ENCODE measurements around the gene ACER2. TPM values are rescaled to one million over a fixed set of nuclear protein-coding genes. Genes with fewer than 3 reads are reported as not detected.

ACER2 gene
- total and polyA plus RNA-seq, 2 experiments from 2014 or later, result 1.1 to 6.3 TPM

DNA sequence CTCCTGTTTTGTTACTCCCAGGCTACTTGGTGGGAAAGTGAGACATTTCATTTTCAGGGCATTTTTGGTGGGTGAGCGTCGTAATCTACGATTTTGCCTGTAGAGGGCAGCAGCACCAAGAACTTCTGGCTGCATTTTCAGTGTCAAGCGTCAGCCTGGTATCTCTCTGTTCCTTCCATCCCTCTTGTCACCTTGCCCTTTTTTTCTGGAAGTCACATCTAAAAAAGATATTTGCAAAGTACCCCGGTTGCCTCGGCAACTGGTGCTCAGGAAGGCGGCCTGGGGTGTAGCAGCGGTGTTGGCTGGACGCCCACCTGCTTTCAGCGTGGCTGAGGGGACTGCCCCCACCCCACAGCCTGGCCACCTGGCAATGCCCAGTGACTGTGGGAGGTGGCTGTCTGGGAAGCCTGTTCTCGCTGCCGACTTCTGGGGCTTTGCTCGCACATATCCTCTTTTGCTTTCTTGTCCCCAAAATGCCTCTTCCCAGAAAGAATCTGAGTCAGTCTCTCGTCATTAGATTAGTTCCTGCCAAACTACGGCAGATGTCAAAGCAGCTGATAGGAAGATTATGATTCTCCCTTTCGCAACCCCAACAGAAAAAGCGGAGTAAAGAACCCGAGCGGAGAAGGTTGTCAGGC is 84.5 kb downstream of the ACER2 start:
- peak overlapping the region; percentile 72 for H3K4me2 ChIP-seq
- no peaks in the 10 kb centered on the region for H4K20me1 ChIP-seq (ENCODE audit: insufficient read depth, poor library complexity, severe bottlenecking)
- no peaks in the 10 kb centered on the region for H3K9me2 ChIP-seq (replicated peaks; ENCODE audit: insufficient read depth)
- no peak overlapping the region for H3K27ac ChIP-seq
- TF ChIP-seq EZH2phosphoT487 (IDR thresholded peaks at IDR 0.05; ENCODE audit: low read depth, severe bottlenecking, unreplicated experiment) (no peak), EZH2 (IDR thresholded peaks at IDR 0.05; ENCODE audit: borderline replicate concordance) (no peak), CTCF (IDR thresholded peaks at IDR 0.05; ENCODE audit: poor library complexity) (peak; percentile 77)
- H3K4me1 ChIP-seq (ENCODE audit: insufficient read depth), result no peaks in the 10 kb centered on the region
- no peaks in the 10 kb centered on the region for H3K79me2 ChIP-seq
- 38% methylated on average over 19 of the region's 19 CpGs for WGBS (ENCODE audit: low lambda C conversion rate, missing lambda C conversion rate)
- peak; percentile 76 for DNase-seq (ENCODE audit: low spot score)
- no peaks in the 10 kb centered on the region for H3K36me3 ChIP-seq (replicated peaks; ENCODE audit: insufficient read depth, low read depth)
- no peaks in the 10 kb centered on the region for H3K27me3 ChIP-seq
- H3K9me3 ChIP-seq (ENCODE audit: low read depth), result no peaks in the 10 kb centered on the region
- H2AFZ ChIP-seq, result no peak overlapping the region
- no peak overlapping the region for H3K4me3 ChIP-seq

- TF ChIP-seq EZH2phosphoT487 (IDR thresholded peaks at IDR 0.05; ENCODE audit: low read depth, severe bottlenecking, unreplicated experiment) (no peak), EZH2 (IDR thresholded peaks at IDR 0.05; ENCODE audit: borderline replicate concordance) (no peak), CTCF (IDR thresholded peaks at IDR 0.05; ENCODE audit: poor library complexity) (no peak)
- Histone ChIP-seq H2AFZ (no peak overlapping the region), H3K9me3 (ENCODE audit: low read depth) (no peaks in the 10 kb centered on the region), H3K36me3 (replicated peaks; ENCODE audit: insufficient read depth, low read depth) (no peaks in the 10 kb centered on the region), H3K9me2 (replicated peaks; ENCODE audit: insufficient read depth) (no peaks in the 10 kb centered on the region), H4K20me1 (ENCODE audit: insufficient read depth, poor library complexity, severe bottlenecking) (no peaks in the 10 kb centered on the region), H3K79me2 (no peaks in the 10 kb centered on the region), H3K4me1 (ENCODE audit: insufficient read depth) (no peaks in the 10 kb centered on the region), H3K4me3 (no peak overlapping the region), H3K27ac (no peak overlapping the region), H3K27me3 (no peaks in the 10 kb centered on the region), H3K4me2 (peak overlapping the region; percentile 72)
- WGBS (ENCODE audit: low lambda C conversion rate, missing lambda C conversion rate), result 73% methylated on average over 2 of the region's 2 CpGs
- no peak for DNase-seq (ENCODE audit: low spot score)
Observed at GRCh38 chr9:19493876-19494275, 85.1 kb downstream of the ACER2 start.

DNA sequence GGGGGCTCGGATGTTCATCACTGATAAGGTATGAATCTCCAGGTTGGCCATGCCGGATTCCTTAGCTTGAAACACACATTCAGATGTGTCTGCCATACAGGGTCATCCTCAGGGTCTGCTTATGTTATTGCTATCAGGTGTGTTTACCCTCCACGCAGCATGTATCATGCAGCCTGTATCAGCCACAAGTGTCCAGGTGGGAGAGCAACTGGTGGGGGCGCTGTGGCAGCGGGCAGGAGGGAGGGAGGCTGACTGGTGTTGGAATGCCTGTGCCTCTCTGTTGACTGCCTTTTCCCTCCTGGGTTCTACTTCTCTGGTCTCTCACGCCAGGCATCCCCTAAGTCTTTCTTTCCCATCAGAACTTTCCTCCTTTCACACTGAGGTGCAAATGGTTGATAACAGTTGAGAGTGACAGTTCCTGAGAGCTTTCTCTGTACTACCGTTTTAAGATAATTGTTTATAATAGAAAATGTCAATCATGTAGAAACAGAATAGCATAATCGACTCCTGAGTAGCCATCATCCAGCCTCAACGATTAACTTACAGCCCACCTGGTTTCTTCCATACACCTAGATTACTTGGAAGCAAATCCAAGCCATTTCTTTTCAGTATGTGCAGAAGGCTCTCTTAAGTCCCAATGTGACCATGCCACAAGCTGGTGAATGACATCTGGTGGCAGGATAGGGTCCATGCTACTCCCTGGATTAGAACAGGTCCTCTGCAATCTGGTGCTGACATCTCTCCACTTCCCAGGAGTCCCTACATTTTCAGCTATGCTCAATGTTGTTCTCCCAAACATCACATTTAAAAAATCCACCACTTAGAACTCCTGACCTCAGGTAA is 86.6 kb downstream of the ACER2 start:
- H2AFZ ChIP-seq, result no peak overlapping the region
- TF ChIP-seq CTCF (IDR thresholded peaks at IDR 0.05; ENCODE audit: poor library complexity) (no peak), EZH2phosphoT487 (IDR thresholded peaks at IDR 0.05; ENCODE audit: low read depth, severe bottlenecking, unreplicated experiment) (no peak), EZH2 (IDR thresholded peaks at IDR 0.05; ENCODE audit: borderline replicate concordance) (no peak)
- no peaks in the 10 kb centered on the region for H3K9me2 ChIP-seq (replicated peaks; ENCODE audit: insufficient read depth)
- no peaks in the 10 kb centered on the region for H3K9me3 ChIP-seq (ENCODE audit: low read depth)
- H3K4me3 ChIP-seq, result no peak overlapping the region
- no peak overlapping the region for H3K27ac ChIP-seq
- no peaks in the 10 kb centered on the region for H4K20me1 ChIP-seq (ENCODE audit: insufficient read depth, poor library complexity, severe bottlenecking)
- WGBS (ENCODE audit: low lambda C conversion rate, missing lambda C conversion rate), result 84% methylated on average over 9 of the region's 9 CpGs
- DNase-seq (ENCODE audit: low spot score), result no peak
- H3K36me3 ChIP-seq (replicated peaks; ENCODE audit: insufficient read depth, low read depth), result no peaks in the 10 kb centered on the region
- no peaks in the 10 kb centered on the region for H3K79me2 ChIP-seq
- H3K27me3 ChIP-seq, result no peaks in the 10 kb centered on the region
- no peaks in the 10 kb centered on the region for H3K4me1 ChIP-seq (ENCODE audit: insufficient read depth)
- H3K4me2 ChIP-seq, result no peak overlapping the region

Data from hepatocyte (in vitro differentiated cells).